ENCODE data around the gene ICAM2.

- TF ChIP-seq, protein P1, sequence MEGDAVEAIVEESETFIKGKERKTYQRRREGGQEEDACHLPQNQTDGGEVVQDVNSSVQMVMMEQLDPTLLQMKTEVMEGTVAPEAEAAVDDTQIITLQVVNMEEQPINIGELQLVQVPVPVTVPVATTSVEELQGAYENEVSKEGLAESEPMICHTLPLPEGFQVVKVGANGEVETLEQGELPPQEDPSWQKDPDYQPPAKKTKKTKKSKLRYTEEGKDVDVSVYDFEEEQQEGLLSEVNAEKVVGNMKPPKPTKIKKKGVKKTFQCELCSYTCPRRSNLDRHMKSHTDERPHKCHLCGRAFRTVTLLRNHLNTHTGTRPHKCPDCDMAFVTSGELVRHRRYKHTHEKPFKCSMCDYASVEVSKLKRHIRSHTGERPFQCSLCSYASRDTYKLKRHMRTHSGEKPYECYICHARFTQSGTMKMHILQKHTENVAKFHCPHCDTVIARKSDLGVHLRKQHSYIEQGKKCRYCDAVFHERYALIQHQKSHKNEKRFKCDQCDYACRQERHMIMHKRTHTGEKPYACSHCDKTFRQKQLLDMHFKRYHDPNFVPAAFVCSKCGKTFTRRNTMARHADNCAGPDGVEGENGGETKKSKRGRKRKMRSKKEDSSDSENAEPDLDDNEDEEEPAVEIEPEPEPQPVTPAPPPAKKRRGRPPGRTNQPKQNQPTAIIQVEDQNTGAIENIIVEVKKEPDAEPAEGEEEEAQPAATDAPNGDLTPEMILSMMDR (IDR thresholded peaks at IDR 0.05), result no peak
- TF ChIP-seq POLR2A (IDR thresholded peaks at IDR 0.05), result no peak
Measured at GRCh38 chr17:64063088-64063487, 42.7 kb upstream of the ICAM2 start.

Measured in Peyer's patch (tissue), 4 donors.